Middle frontal gyrus (tissue), 1 donor: ENCODE results near the gene KLHL26.

ENCODE experiments used
- DNase-seq: peaks from one replicate; pipeline ENCODE4 v3.0.0-alpha.2; 2015; ENCODE audit warnings: low spot score; ENCODE audit errors: extremely low spot score

KLHL26 gene

DNA sequence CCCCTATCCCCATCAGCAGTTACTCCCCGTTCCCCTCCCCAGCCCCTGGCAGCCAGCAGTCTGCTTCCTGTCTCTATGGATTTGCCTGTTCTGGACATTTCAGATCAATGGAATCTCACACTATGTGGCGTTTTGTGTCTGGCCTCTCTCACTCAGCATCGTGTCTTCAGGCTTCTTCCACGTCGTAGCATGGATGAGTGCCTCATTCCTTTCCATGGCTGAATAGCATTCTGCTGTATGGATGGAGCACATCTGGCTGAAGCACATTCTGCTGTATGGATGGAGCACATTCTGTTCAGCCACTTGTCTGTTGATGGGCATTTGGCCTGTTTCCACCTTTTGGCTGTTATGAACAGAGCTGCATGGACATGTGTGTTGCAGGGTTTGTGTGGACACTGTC lies 76.2 kb downstream of the KLHL26 start:
- DNase-seq = no peak

DNA sequence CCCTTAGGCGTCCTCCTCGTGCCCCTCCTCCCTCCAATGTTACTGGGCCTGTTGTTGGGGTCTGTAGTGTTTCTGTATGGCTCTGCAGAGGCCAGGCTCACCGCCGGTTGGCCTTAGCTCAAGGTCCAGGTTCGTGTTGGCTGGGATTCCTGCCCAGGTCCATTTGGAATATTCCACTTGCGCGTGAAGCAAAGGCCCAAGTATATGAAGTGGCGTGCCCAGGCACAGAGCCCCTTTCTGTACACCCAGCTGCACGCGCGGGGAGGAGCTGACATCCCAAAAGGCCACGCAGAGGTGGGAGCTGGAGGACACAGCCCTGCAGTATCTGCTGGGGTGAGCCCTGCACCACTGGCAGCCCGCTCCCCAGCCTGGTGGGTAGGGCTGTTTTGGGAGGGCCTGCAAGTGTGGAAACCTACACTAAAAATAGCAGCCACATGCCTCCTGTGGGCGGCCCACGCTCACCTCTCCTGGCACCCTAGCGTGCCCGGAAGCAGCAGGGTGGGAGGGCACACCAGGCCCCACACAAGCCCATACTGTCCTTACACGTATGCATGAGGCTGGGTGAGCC lies 76.8 kb downstream of the KLHL26 start:
- no peak for DNase-seq

DNA sequence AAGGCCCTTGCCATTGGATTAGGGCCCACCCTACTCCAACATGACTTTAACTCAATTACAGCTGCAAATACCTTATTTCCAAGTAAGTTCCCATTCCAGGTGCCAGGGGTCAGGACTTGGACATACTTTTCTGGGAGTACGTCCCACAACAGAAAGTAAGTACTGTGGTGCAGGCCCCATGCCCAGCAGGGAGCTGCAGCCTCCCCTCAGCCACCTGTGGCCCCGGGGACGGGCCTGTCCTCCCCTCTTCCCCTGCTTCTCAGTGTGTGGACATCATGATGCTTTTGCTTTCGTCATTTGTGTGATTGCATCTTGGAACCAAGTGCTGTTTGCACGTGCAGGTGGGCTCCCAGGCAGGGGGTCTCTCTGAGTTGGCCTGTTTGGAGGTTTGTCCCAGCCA lies 78.6 kb downstream of the KLHL26 start:
- DNase-seq = no peak

DNA sequence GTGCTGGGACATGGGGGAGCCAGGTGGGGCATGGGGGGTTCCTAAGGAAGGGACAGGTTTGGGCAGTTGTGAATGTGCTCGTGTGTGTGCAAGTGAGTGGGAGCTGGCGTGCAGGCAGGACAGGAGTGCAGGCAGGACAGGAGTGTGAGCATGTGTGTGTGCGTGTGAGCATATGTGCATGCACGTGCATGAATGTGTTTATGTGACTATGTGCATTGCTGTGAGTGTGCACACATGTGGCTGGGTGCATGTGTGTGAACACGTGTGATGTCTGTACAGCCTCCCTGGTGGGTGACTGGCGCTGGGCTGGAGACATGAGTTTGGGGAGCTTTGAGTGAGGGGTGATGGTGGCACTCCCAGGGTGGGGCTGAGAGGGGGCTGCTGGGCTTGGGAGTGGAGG lies 80.0 kb downstream of the KLHL26 start:
- DNase-seq = no peak

DNA sequence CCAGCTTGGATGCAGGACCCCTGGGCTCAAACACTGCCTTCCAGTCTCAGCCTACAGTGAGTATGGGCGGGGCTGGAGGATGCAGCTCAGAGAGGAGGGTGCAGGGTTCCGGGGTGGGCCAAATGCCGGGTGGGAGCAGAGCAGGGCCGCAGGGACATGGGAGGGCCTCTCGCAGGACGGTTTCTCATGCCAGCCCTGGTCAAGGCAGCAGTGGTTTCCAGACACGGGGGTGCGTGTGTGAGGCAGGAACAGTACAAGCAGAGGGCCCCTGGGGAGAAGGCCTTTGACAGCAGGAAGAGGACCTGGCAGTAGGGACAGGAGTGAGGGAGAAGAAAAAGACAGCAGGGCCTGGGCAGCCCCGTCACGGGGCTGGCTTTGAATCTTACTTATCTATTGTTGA lies 80.8 kb downstream of the KLHL26 start:
- no peak for DNase-seq

DNA sequence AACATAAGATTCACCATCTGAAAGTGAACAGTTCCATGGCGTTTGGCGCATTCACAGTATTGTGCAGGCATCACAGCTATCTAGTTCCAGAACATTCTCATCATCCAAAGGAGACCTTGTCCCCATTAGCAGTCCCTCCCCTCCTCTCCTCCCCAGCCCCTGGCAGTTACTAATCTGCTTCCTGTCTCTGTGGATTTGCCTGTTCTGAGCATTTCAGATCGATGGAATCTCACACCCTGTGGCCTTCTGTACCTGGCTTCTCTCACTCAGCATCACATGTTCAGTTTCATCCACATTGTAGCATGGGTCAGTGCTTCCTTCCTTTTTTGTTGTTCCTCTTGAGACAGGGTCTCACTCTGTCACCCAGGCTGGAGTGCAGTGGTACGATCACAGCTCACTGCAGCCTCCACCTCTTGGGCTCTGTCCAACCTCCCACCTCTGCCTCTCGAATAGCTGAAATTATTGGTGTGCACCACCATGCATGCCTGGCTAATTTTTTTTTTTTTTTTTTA lies 81.2 kb downstream of the KLHL26 start:
- no peak for DNase-seq

DNA sequence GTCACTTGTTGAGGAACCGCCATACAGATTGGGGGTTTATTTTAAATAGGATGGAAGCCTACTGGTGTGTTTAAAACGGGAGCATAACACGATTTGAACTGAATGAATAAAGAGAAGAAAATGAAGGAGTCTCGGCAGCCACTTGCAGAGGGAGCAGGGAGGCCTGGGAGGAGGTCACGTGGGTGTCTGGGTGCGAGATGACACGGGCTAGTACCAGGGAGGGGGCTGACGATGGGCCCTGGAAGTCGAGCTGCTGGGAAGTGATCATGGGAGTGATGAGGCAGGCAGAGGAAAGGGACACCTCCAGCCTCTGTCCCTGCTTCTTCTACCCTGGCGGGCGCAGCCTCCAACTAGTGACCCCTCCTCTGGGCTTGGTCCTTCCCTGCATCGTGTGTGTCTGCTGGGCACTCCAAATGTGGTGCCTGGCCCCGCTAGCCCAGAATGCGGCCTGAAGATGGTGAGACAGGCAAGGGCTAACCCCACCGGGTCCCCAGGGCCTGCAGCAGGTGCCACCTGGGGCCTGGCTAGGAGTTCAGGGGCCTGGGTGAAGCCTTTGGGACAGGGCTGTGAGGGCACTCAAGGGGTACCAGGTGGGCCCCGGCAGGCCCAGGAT lies 82.1 kb downstream of the KLHL26 start:
- DNase-seq = no peak

DNA sequence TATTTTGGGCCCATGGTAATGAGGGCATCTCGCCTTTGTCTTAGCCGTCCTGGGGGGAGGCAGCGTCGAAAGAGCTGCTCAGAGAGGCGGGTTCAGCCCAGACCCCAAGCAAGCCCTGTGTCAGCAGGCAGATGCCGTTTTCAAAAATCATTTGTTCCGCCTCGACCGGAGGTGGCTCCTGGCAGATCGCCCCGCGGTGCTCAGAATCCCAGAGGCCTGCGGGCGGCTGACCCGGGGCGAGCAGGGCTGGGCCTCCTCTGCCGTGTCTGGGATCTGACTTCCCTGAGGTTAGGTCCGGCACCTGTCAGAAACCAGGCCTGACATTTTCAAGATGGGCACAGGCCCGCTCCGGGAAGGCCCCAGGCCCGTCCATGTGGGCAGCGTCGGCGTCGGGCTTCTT lies 82.7 kb downstream of the KLHL26 start:
- no peak for DNase-seq
